NCI-H2107 treated with DMSO at 0.1 percent for 48 hours (cell line): ENCODE data around the gene STARD5.
"Not testable (repeated sequence)": the region's sequence is repeated elsewhere in the genome, so short reads cannot be mapped to it uniquely, and the experiment has no call there.

Source experiments
- DNase-seq: peaks from one replicate; lab custom pipeline; 2025; ENCODE audit not compliant: unreplicated experiment; lab: John Stamatoyannopoulos, UW

STARD5 gene, protein sequence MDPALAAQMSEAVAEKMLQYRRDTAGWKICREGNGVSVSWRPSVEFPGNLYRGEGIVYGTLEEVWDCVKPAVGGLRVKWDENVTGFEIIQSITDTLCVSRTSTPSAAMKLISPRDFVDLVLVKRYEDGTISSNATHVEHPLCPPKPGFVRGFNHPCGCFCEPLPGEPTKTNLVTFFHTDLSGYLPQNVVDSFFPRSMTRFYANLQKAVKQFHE

DNA sequence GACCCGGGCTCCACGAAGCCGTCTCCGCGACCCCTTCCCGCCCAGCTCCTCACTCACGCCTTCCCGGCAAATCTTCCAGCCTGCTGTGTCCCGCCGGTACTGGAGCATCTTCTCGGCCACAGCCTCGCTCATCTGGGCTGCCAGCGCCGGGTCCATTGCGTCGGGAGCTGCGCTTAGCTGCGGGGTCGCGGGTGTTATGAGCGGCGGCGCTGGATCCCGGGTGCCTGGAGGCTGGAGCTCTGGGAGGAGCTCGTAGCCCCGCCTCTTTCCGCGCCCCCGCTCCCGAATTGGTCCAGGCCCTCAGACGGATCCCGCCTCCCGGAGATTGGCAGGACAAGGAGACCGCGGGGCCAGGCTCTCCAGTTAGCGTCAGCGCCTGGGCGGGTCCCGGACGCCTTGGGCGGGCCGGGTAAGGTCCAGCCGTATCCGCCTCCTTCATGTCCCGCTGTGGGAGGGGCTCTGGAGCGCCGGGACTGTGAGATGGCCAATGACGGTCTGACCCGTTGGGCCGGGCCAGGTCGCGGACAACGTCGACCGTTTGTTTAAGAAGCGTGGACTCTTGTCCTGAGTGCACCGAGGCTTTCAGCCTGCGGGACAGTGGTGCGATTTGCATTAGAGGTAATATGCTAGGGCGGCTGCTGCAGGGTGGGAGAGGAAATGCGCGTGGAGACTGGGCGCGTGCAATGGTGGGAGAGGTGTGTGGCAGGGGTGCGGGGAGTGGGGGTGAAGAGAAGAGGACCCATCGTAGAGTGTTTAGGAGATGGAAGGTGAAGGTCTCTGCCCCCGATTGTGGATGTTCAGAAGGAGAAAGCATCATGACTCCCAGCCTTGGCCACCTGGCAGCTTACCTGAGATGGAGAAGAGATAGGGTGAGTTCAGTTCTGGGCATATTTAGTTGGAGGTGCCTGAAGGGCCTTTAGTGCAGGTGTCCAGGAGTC is at the start of gene STARD5:
Gene STARD5 (minus strand): TSS at position 198 of the 938 bp plus-strand sequence. CDS start 42 bp downstream, at position 156.
- DNase-seq = peak; percentile 61

DNA sequence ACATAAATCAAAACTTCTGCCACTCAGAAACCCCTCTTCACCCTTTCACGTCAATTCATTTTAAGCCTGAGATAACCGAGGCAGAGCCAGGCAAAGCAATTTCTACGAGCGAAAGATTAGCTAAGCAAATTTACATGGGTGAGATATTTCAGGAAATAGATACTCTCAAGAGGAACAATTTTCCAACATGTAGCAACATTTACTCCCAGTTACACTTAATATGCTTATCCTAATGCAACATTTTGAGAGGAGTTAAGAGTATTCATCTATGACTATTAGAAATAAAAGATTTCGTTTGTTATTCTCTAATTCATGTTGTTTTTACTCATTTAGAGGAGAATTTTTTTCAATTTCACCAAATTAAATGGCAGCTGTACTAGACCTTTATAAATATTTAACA is 49.2 kb upstream of the STARD5 start:
- no peak for DNase-seq

DNA sequence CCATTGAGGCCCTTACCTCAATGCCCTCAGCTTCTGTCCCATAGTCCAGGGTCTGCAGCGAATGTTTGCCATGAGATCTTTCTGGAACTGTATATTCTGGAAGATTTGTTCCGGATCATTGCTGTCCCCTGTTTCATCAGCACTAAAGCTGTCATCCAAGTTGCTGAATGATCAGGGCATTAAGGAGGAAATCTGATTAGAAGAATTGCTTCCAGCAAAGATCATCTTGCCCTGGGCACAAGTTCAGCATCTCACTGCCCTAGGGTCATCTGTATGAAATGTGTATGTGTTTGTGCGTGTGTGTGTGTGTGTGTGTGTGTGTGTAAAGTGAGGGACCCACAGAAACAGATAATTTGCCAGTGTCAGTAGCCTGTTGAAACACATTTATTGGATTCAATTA is 48.6 kb upstream of the STARD5 start:
- DNase-seq = no peak

DNA sequence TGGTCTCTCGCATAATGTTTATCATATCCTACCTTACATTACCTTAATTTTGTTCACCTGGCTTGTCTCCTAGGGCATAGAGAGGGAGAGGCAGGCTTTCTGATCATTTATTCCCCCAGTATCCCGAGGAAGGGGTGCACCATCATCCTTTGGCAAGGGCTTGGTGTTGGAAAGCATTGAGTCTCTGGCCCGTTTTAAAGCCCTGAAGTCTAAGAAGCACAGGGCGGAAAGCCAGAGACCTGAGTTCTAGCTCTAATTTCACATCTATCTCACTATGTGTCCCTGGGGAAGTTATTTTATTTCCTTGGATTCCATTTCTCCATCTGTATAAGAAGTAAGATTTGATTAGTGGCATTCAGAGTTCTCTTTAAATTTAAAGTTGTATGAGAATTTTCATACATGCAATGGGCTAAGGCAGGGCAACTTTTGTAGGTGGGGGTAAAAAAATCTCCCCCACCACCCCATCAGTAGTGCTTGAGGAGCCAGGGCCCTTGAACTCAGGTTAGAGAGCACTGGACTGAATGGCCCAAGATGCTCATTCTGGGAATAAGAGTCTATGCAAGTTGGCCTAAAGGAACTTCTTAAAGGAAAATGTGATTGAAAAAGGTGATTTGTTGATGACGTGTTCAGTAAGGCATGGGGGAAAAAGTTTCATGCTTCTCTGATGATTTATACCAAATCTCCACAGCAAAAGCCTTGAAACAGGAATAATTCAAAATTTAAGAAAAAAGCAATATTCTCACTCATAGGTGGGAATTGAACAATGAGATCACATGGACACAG is 40.0 kb upstream of the STARD5 start:
- no peak for DNase-seq

DNA sequence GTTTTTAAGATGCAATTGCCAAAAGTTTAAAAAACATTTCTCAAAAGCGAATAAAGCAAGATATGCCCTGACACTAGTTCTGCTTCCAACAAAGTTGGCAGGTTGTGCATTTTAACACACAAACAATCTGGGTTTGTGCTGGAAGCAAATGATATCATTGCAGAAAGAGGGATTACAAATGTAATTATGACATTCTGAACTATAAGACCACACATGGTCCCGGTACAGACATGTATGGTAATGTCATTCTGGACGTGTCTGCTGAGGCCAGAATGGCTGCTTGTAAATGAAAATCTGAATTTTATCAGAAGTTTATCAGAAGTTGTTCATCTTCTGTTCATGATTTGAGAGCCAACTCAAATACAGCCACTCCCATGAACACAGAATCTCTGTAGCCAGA is 39.3 kb upstream of the STARD5 start:
- no peak for DNase-seq

DNA sequence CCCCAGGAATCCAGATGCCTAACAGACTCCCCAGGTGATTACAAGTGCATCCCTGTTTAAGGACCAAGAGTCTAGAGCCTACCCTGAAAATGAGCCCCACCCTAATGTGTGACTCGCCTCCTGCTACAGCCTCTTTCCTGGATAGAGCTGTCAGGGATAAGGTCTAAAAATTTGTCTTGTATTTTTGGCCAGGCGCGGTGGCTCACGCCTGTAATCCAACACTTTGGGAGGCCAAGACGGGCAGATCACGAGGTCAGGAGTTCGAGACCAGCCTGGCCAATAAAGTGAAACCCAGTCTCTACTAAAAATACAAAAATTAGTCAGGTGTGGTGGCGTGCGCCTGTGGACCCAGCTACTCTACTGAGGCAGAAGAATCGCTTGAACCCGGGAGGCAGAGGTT is 38.8 kb upstream of the STARD5 start:
- no peak for DNase-seq

DNA sequence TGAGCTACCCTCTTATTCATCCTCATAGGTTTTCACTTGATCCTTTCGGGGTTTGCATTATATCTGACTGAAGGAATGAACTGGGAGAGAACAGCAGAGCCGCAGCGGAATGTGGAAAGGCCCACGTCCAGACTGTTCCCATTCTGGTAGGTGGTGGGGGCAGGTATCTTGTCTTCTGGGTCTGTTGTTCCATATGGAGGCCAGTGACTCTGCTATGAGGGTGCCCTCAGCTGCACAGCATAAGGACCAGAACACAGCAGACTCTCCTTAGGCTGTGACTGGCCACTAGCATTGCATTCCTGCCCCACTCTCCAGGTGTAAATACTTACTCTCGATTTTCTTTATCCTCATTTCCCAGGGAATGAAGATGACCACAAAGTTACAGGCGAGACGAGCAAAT is 38.0 kb upstream of the STARD5 start:
- no peak for DNase-seq

DNA sequence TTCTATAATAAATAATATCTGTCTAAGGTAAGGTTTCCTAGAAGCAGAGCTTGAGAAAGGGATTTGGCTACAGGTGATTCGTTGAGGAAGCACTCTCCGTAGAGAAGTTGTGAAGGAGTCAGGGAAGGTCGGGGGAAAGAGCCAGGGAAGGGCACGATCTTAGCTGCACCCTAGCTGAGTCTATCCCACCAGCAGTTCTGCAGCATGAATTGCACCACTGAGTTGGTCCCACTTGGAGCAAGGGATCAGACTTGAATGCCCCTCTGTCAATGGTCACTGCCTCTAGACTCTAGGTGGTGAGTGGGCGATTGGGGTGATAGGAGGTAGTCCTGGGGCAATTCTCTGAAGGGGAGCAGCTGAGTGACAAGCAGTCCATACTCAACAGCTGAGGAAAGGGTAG is 36.5 kb upstream of the STARD5 start:
- no peak for DNase-seq

DNA sequence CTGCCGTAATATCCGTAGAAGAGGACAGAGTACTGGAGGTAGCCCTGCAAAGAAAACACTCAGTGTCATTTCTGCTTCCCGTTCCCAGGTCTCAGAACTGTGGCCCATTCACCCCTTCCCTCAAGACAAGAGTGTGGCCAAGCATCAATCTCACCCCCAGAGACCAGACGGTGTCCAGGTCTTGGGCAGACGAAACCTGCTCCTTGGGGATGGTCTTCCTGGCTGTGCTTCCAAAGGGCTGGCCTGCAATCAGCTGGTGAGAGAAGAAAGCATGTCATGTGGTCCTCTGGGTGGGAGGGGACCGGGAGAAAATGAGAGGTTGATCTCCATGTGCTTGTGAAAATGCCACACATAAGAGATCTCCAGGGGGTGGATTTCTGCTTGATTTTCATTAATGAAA is 34.3 kb upstream of the STARD5 start:
- no peak for DNase-seq

DNA sequence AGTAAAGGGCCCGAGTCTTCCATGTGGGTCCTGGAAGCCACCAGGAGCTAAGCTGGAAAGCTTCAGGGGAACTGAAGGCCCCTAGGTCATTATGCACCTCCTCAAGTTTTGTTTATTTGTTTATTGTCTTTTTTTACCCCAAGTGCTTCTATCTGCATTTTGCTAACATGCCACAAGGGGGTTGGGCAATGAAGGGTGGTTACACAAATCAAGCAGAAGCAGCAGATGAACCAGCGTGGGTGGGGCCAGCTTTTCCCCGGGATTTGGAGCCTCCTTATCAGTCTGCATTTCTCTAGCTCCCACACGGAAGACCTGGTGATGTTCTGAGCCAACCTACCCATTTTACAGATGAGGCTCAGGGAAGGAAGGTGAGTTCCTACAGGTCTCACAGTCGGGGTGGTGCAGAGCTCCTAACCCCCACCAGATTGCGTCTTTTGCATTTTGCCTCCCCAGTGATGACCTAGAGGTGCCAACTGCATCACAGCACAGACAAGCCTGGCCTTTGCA is 33.3 kb upstream of the STARD5 start:
- DNase-seq = no peak

DNA sequence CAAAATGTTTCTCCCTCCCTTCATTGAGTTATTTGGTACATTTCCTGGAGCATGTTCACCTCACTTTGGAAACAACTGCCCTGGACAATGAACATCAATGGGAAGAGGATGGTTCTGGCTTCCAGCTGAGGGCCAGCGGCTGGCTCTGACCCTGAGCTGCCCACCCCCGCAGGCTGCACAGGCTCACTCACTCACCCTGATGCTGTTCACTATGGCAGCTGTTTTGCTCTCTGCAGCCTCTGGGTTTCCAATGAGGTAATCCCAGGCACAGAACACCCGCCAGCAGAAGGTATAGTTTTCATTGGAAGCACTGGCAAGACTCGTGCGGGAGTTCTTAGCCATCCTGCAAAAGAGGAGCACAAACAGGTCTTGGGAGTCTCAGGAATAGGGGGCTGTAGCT is 32.3 kb upstream of the STARD5 start:
- DNase-seq = no peak

DNA sequence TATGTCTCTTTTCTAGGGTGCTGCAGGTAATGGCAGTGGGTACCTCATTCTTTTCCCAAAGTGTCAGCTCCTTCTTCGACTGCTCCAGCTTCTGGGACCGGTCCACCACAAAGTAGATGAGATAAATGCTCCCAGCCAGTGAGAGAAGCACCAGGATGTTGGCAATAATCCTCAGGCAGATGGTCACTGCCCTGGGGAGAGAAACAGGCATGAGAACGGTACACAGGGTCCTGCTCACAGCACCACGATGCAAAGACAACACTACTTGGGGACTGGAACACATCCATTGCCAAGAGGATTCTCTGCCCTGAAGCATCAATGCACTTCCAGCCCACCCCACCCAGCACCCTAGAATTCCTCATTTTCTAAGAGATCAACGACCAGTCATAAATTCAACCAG is 27.7 kb upstream of the STARD5 start:
- no peak for DNase-seq

DNA sequence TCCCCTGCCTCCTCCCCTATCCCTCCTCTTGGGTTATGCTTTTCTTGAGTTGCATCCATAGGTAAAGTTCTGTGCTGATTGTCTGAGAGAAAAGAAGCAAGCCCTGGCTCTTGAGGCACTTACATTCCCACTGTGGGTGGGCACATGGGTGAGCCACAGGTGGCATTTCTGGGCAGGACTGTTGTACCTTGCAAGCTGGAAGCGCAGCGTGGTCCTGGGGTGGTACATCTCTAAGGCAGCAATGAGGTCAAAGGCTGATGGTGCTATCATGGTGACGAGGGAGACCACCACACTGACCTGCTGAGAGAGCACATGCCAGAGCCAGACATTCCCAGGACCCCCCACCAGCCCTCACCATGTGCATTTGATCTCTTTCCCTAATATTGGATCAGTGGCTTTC is 25.3 kb upstream of the STARD5 start:
- DNase-seq = no peak

DNA sequence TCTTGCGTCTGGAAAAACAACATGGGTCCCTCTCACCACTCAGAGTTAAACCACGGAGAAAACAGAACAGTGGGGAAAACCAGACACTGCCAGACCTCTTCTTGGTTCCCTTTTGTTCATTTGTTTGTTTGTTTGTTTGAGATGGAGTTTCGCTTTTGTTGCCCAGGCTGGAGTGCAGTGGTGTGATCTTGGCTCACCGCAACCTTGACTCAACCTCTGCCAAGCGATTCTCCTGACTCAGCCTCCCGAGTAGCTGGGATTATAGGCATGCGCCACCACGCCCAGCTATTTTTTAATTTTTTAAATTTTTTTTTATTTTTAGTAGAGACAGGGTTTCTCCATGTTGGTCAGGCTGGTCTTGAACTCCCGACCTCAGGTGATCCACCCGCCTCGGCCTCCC is 24.8 kb upstream of the STARD5 start:
- not testable (repeated sequence) for DNase-seq

DNA sequence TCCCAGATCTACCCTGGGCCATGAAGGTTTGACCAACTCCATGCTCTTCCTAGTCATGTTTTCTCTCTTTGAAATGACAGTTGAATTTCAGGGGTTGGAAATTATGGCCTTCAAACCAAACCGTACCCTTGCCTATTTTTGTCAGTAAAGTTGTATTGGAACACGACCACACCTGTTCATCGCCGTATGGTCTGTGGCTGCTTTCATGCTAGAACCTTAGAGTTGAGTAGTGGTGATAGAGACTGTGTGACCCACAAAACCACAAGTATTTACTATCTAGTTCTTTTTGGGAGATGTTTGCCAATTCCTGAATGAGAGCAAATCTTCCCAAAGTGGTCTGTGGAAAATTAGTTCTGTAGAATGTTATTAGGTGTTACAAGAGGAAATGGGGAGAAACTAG is 24.0 kb upstream of the STARD5 start:
- no peak for DNase-seq

DNA sequence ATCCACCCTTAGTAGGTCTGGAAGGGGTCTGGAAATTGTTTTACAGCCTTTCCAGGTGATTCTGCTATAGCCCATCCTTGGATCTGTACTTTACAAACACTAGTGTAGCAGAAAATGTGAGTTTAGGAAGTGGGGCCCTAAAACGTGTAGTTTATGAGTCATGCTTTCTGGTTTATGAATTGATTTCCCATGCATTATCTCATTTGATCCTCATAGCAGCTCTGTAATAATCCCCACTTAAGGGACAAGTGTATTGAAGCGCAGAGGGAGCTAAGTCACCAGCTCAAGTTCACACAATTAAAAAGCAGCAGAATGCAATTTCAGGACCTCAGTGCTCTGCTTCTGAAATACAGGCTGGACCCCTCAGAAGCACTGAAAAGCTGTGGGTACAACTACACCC is 22.7 kb upstream of the STARD5 start:
- no peak for DNase-seq

DNA sequence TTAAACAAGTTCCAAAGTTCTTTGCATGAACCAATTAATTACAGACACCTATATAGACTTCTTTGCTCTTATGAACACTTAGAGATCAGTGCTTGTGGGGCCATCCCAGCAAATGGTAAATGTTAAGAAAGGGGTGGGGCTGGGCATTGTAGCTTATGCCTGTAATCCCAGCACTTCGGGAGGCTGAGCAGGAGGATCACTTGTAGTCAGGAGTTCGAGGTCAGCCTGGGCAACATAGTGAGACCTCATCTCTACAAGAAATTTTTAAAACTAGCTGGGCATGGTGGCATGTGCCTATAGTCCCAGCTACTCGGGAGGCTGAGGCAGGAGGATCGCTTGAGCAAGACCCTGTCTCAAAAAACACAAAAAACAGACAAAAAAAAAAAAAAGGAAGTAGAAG is 19.4 kb upstream of the STARD5 start:
- DNase-seq = no peak

DNA sequence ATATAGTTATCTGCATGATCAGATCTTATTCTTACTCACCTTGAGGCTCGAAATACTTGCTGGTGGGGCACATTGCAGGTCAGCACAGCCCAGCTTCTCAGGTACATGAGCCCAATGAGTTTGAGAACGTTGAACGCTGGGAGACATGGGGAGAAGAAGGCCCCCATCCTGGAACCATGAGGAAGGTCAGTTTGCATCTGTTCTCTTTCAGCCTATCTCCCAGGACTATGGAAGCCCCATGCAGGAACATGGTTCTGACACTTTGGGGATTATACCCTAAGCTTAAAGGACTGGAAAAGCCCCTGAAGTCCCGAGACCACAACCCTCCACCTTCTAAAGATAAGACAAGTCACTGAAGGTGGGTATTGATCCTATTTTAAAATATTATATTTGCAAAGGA is 17.4 kb upstream of the STARD5 start:
- DNase-seq = no peak

DNA sequence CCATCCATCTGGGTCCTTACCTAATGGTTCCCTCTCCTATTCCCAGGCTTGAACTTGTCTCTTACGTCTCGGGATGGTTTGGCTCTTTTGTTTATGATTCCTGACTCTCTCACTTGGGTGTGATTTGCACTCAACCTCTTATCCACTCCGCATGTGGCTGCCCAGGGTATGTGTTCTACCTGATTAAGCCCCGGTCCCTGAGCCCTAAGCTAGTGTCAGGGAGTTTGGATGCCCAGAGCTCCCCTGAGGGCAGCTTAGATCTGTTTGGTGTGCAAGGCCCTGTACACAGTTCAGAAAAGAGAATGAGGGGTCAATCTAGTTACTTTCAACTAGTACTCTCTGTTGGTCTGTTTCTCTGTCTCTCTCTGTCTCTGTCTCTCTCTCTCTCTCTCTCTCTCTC is 15.9 kb upstream of the STARD5 start:
- DNase-seq = no peak

DNA sequence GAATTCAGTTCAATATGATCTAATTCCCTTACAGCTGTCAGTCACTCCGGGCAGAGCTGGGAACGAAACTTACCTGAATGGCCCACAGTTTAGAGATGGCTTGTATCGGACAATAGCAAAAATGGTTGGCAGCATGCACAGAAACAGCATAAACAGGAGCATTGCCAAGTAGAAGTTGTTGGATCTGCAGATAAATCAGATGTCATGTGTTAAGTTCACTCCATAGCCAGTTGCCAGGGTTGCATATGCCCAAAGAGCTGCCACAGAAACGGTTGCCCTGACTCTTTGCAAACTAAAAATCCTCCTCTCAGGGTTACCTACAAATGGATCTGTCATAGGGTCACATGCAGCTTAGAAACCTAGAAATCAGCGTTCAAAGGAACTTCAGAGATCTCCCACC is 15.4 kb upstream of the STARD5 start:
- no peak for DNase-seq

DNA sequence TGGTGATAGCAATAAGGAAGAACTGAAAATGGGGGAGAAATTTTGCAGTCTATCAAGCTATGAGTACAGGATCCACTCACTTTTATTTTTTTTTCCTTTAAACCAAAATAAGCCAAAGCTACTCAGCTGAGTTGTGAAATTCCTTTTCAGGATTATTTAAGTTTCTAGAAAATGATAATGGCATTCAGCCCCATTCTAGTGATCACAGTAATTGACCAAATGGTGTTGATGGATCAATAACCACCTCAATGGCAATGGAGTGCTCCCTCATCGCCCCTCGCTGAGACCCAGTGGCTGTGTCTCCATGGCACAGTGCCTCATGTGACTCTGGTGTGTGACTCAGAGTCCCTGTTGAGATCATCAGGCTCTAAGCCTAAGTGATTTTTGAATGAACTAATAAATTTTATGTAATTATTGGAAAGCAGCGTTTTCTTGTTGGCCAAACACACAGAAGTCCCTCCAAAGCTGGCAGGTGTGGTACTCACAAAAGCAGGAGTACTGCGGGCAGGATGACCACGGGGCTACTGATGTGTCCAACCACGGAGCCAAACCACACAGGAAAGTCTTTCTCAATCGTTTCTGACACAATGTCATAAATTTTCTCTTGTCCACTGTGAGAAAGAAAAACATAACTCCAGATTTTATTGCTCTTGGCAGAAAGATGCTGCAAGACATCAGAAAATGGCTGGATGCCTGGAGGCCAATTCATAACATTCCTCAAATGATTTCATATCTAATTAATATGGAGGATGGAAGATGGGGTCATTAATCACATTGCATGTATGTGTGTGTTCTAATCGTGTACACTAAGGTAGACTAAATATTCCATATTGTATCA is 14.4 kb upstream of the STARD5 start:
- DNase-seq = no peak
